ENCODE results near the gene ZNF423. TPM values are rescaled to one million over a fixed set of nuclear protein-coding genes. Genes with fewer than 3 reads are reported as not detected.

Gene ZNF423
- total and polyA plus RNA-seq, 2 experiments from 2014 or later = 0.43 to 0.49 TPM

DNA sequence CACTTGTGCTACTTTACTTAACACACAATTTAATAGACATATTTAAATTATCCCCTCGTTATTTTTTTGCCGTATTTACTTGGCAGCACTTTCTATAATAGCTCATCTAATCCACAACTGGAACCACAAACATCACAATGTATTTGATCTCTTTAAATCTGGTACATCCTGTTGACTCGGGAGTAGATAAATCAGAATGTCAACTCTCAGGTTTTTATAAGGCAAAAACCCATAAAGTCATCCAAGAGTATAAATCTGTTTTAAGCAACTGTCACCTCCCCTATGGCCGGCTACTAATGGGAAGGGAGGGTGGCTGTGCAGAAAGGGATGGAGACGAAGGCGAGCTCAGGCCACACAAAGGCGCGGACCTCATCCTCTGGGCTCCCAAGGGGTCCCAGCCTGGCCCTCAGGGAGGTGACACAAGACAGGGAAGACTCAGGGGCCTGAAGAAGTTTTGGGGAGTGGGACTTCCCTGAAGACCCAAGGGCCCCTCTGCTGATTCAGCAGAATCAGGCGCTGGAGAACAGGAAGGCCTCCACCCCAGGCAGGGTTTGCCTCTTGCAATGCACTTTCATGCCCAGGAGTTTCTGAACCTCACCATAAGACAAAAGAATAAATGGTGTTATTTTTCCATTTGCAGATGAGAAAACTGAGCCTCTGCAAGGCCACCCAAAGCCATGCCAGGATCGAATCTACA is 122.5 kb downstream of the ZNF423 start:
- H3K9ac ChIP-seq = no peak overlapping the region
- no peak for DNase-seq
- H4K20me1 ChIP-seq (ENCODE audit: insufficient read depth) = no peaks in the 10 kb centered on the region
- no peaks in the 10 kb centered on the region for H3K9me2 ChIP-seq (ENCODE audit: insufficient read depth)
- H3K4me2 ChIP-seq (ENCODE audit: unreplicated experiment) = no peak overlapping the region
- no peaks in the 10 kb centered on the region for H3F3A ChIP-seq (ENCODE audit: insufficient read depth)
- H3K79me2 ChIP-seq (ENCODE audit: insufficient read depth) = no peaks in the 10 kb centered on the region
- TF ChIP-seq EZH2 (IDR thresholded peaks at IDR 0.05; ENCODE audit: insufficient read depth, poor library complexity, severe bottlenecking) (no peak), EZH2phosphoT487 (IDR thresholded peaks at IDR 0.05; ENCODE audit: insufficient read depth, low read depth) (no peak)
- no peak overlapping the region for H2AFZ ChIP-seq
- no peaks in the 10 kb centered on the region for H3K9me3 ChIP-seq (ENCODE audit: low read depth)
- in situ Hi-C loops (cut with MboI) = no loop called here
- no peak overlapping the region for H3K4me3 ChIP-seq
- no peaks in the 10 kb centered on the region for H3K36me3 ChIP-seq (ENCODE audit: low read depth)
- H3K27ac ChIP-seq = no peak overlapping the region
- whole genome bisulfite sequencing, 2 experiments (ENCODE audit: low coverage in 1 of 2, low lambda C conversion rate in 2 of 2, missing lambda C conversion rate in 2 of 2) = 74% methylated on average over 10 of the region's 10 CpGs
- no peaks in the 10 kb centered on the region for H3K27me3 ChIP-seq (replicated peaks; ENCODE audit: insufficient read depth)
- no peaks in the 10 kb centered on the region for H3K4me1 ChIP-seq (ENCODE audit: insufficient read depth)

GRCh38 chr16:49731911-49732310 is 124.0 kb downstream of the ZNF423 start:
- in situ Hi-C loops (cut with MboI) = no loop called here
- TF ChIP-seq EZH2 (IDR thresholded peaks at IDR 0.05; ENCODE audit: insufficient read depth, poor library complexity, severe bottlenecking) = no peak
- no peak for TF ChIP-seq EZH2phosphoT487 (IDR thresholded peaks at IDR 0.05; ENCODE audit: insufficient read depth, low read depth)
- 35 to 44% methylated on average over 3 of the region's 3 CpGs for WGBS, 2 experiments (ENCODE audit: low coverage in 1 of 2, low lambda C conversion rate in 2 of 2, missing lambda C conversion rate in 2 of 2)

DNA sequence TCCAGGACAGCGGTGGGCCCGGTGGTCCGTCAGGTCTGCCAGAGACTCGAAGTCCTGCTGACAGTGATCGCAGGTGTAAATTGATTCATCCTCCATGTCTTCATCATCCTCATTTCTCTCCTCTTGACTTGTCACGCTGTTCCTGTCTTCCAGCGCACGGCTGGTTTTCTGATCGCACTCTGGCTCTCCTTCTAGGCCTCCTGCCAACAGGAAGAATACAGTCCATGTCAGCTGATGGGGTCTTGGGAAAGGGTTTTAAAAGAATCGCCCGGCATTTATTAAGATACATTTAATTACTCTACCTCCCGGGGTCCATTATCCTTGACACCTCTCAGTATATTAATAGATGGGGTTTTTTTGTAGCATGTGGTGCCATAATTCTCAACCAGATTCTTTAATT is 125.1 kb downstream of the ZNF423 start:
- no peaks in the 10 kb centered on the region for H3K4me1 ChIP-seq (ENCODE audit: insufficient read depth)
- in situ Hi-C loops (cut with MboI) = no loop called here
- H3K27ac ChIP-seq = no peak overlapping the region
- TF ChIP-seq EZH2 (IDR thresholded peaks at IDR 0.05; ENCODE audit: insufficient read depth, poor library complexity, severe bottlenecking) = no peak
- no peak for TF ChIP-seq EZH2phosphoT487 (IDR thresholded peaks at IDR 0.05; ENCODE audit: insufficient read depth, low read depth)
- H3K9ac ChIP-seq = no peak overlapping the region
- H3K4me2 ChIP-seq (ENCODE audit: unreplicated experiment) = no peak overlapping the region
- no peaks in the 10 kb centered on the region for H3K27me3 ChIP-seq (replicated peaks; ENCODE audit: insufficient read depth)
- H3K9me3 ChIP-seq (ENCODE audit: low read depth) = no peaks in the 10 kb centered on the region
- H3K4me3 ChIP-seq = no peak overlapping the region
- H4K20me1 ChIP-seq (ENCODE audit: insufficient read depth) = no peaks in the 10 kb centered on the region
- no peaks in the 10 kb centered on the region for H3K9me2 ChIP-seq (ENCODE audit: insufficient read depth)
- H2AFZ ChIP-seq = no peak overlapping the region
- DNase-seq = no peak
- H3K36me3 ChIP-seq (ENCODE audit: low read depth) = no peaks in the 10 kb centered on the region
- 72 to 81% methylated on average over 12 of the region's 12 CpGs for WGBS, 2 experiments (ENCODE audit: low coverage in 1 of 2, low lambda C conversion rate in 2 of 2, missing lambda C conversion rate in 2 of 2)
- H3K79me2 ChIP-seq (ENCODE audit: insufficient read depth) = no peaks in the 10 kb centered on the region
- no peaks in the 10 kb centered on the region for H3F3A ChIP-seq (ENCODE audit: insufficient read depth)

More at GRCh38 chr16:49731911-49732310, 124.0 kb downstream of the ZNF423 start:
- Histone ChIP-seq H3K9me3 (ENCODE audit: low read depth) (no peaks in the 10 kb centered on the region), H3K9ac (no peak overlapping the region), H3F3A (ENCODE audit: insufficient read depth) (no peaks in the 10 kb centered on the region), H3K27me3 (replicated peaks; ENCODE audit: insufficient read depth) (no peaks in the 10 kb centered on the region), H3K79me2 (ENCODE audit: insufficient read depth) (no peaks in the 10 kb centered on the region), H3K9me2 (ENCODE audit: insufficient read depth) (no peaks in the 10 kb centered on the region), H2AFZ (no peak overlapping the region), H3K4me3 (no peak overlapping the region), H3K4me2 (ENCODE audit: unreplicated experiment) (no peak overlapping the region), H3K4me1 (ENCODE audit: insufficient read depth) (no peaks in the 10 kb centered on the region), H3K27ac (no peak overlapping the region), H4K20me1 (ENCODE audit: insufficient read depth) (no peaks in the 10 kb centered on the region), H3K36me3 (ENCODE audit: low read depth) (no peaks in the 10 kb centered on the region)
- DNase-seq = no peak

DNA sequence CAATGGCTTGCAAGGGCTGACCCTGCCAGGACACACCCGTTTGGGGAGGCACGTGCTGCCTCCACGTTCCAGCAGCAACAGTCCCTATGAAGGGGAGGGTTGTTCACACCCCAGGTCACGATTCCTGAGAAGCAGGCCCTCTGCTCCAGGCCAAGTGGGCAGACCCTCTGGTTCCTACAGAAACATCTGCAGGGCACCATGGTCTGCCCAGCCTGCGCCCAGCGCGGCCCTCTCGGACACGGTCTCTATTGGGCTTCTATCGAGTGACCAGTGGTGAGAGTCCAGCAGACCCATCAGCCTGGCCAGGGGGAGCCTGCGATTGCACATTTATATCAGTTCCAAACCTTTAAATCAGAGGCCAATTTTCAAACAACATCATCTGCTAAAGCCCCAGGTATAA is 128.3 kb downstream of the ZNF423 start:
- no peak overlapping the region for H2AFZ ChIP-seq
- no peaks in the 10 kb centered on the region for H3K9me2 ChIP-seq (ENCODE audit: insufficient read depth)
- no peak overlapping the region for H3K4me3 ChIP-seq
- DNase-seq = no peak
- H3K9me3 ChIP-seq (ENCODE audit: low read depth) = no peaks in the 10 kb centered on the region
- no peak overlapping the region for H3K4me2 ChIP-seq (ENCODE audit: unreplicated experiment)
- WGBS, 2 experiments (ENCODE audit: low coverage in 1 of 2, low lambda C conversion rate in 2 of 2, missing lambda C conversion rate in 2 of 2) = 73 to 74% methylated on average over 11 of the region's 11 CpGs
- no peak overlapping the region for H3K27ac ChIP-seq
- H3F3A ChIP-seq (ENCODE audit: insufficient read depth) = no peaks in the 10 kb centered on the region
- no peak for TF ChIP-seq EZH2phosphoT487 (IDR thresholded peaks at IDR 0.05; ENCODE audit: insufficient read depth, low read depth)
- TF ChIP-seq EZH2 (IDR thresholded peaks at IDR 0.05; ENCODE audit: insufficient read depth, poor library complexity, severe bottlenecking) = no peak
- no peaks in the 10 kb centered on the region for H3K79me2 ChIP-seq (ENCODE audit: insufficient read depth)
- H3K27me3 ChIP-seq (replicated peaks; ENCODE audit: insufficient read depth) = no peaks in the 10 kb centered on the region
- H4K20me1 ChIP-seq (ENCODE audit: insufficient read depth) = no peaks in the 10 kb centered on the region
- no peak overlapping the region for H3K9ac ChIP-seq
- in situ Hi-C loops (cut with MboI) = no loop called here
- no peaks in the 10 kb centered on the region for H3K36me3 ChIP-seq (ENCODE audit: low read depth)
- H3K4me1 ChIP-seq (ENCODE audit: insufficient read depth) = no peaks in the 10 kb centered on the region

Measured in GM23248 (cell line).